HCT116 (cell line): ENCODE data around the gene VAV2.

Experiments used
- CEBPB ChIP-seq: IDR thresholded peaks from 2 replicates; pipeline ENCODE4 v1.6.1; 2012; ENCODE audit warnings: low read depth
- ELF1 ChIP-seq: IDR thresholded peaks from 2 replicates; pipeline ENCODE4 v1.6.1; 2012; ENCODE audit warnings: low read depth, borderline replicate concordance
- EZH2 ChIP-seq: fragments of 200-600 bp; sonication (generic); IDR thresholded peaks from 2 replicates; pipeline ENCODE4 v1.6.1; 2017; ENCODE audit warnings: antibody characterized with exemption, mixed run types
- POLR2A ChIP-seq: IDR thresholded peaks from 2 replicates; pipeline ENCODE4 v1.7.0; 2011; ENCODE audit warnings: borderline replicate concordance; ENCODE audit not compliant: insufficient read depth, insufficient read length; ENCODE audit errors: extremely low read depth
- POLR2AphosphoS5 ChIP-seq: IDR thresholded peaks from 2 replicates; pipeline ENCODE4 v1.6.1; 2011; ENCODE audit warnings: mild to moderate bottlenecking, low read depth, low read length, moderate library complexity
- SIN3A ChIP-seq: IDR thresholded peaks from 2 replicates; pipeline ENCODE4 v1.6.1; 2012; ENCODE audit warnings: low read depth
- SP1 ChIP-seq: IDR thresholded peaks from 2 replicates; pipeline ENCODE4 v1.6.1; 2012; ENCODE audit warnings: low read depth
- TF ChIP-seq, protein P1 (sequence below): IDR thresholded peaks from 2 replicates; pipeline ENCODE4 v1.6.1; 2012
- TF ChIP-seq, protein P2 (sequence below), 3 experiments: fragments of 200-600 bp in 1 of 3; sonication (generic) in 1 of 3; IDR thresholded peaks in 2 of 3; conservative IDR thresholded peaks in 1 of 3; 2 replicates each; pipeline ENCODE4 v1.5.1; 2012 to 2017; ENCODE audit warnings: low read depth in 2 of 3, low read length in 2 of 3, antibody characterized with exemption in 1 of 3, borderline replicate concordance in 1 of 3, control low read depth in 1 of 3, mild to moderate bottlenecking in 1 of 3, mixed read lengths in 1 of 3, mixed run types in 1 of 3, moderate library complexity in 1 of 3; ENCODE audit not compliant: insufficient read depth in 1 of 3
- TF ChIP-seq, protein P3 (sequence below): IDR thresholded peaks from 2 replicates; pipeline ENCODE4 v1.6.1; 2012
- TF ChIP-seq, protein P4 (sequence below): IDR thresholded peaks from 2 replicates; pipeline ENCODE4 v1.6.1; 2011; ENCODE audit warnings: mild to moderate bottlenecking, low read length, moderate library complexity; ENCODE audit not compliant: insufficient replicate concordance; ENCODE audit errors: extremely low read depth

DNA sequence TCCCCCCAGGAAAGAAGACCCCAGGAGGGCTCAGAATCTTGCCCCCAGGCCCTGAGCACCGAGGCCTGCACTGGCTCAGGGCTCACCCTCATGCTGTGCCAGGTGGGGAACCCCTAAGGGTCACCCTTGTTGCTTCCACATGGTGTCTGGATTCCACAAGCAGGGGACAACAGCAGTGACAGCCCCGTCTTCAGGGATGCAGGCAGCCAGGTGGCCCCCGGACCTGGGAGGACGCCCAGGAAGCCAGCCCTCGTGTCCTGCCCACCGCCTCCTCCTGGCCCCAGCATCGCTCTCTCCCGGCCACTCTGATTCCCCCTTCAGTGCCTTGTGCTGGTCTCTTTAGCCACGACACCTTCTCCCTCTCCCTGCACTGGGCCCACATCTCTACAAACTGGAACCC, 194.0 kb downstream of the VAV2 start:
- TF ChIP-seq POLR2AphosphoS5 (no peak), POLR2A (no peak), ELF1 (no peak), CEBPB (no peak), EZH2 (no peak), SIN3A (no peak), SP1 (no peak)
- TF ChIP-seq, protein P1, sequence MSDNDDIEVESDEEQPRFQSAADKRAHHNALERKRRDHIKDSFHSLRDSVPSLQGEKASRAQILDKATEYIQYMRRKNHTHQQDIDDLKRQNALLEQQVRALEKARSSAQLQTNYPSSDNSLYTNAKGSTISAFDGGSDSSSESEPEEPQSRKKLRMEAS: no peak
- TF ChIP-seq, protein P2, sequence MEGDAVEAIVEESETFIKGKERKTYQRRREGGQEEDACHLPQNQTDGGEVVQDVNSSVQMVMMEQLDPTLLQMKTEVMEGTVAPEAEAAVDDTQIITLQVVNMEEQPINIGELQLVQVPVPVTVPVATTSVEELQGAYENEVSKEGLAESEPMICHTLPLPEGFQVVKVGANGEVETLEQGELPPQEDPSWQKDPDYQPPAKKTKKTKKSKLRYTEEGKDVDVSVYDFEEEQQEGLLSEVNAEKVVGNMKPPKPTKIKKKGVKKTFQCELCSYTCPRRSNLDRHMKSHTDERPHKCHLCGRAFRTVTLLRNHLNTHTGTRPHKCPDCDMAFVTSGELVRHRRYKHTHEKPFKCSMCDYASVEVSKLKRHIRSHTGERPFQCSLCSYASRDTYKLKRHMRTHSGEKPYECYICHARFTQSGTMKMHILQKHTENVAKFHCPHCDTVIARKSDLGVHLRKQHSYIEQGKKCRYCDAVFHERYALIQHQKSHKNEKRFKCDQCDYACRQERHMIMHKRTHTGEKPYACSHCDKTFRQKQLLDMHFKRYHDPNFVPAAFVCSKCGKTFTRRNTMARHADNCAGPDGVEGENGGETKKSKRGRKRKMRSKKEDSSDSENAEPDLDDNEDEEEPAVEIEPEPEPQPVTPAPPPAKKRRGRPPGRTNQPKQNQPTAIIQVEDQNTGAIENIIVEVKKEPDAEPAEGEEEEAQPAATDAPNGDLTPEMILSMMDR (IDR thresholded peaks at IDR 0.05 in 2 of 3, conservative IDR thresholded peaks at IDR 0.05 in 1 of 3; ENCODE audit: borderline replicate concordance in 1 of 3, insufficient read depth in 1 of 3, low read depth in 2 of 3, low read length in 2 of 3): no peak
- TF ChIP-seq, protein P3, sequence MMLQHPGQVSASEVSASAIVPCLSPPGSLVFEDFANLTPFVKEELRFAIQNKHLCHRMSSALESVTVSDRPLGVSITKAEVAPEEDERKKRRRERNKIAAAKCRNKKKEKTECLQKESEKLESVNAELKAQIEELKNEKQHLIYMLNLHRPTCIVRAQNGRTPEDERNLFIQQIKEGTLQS: no peak
- TF ChIP-seq, protein P4, sequence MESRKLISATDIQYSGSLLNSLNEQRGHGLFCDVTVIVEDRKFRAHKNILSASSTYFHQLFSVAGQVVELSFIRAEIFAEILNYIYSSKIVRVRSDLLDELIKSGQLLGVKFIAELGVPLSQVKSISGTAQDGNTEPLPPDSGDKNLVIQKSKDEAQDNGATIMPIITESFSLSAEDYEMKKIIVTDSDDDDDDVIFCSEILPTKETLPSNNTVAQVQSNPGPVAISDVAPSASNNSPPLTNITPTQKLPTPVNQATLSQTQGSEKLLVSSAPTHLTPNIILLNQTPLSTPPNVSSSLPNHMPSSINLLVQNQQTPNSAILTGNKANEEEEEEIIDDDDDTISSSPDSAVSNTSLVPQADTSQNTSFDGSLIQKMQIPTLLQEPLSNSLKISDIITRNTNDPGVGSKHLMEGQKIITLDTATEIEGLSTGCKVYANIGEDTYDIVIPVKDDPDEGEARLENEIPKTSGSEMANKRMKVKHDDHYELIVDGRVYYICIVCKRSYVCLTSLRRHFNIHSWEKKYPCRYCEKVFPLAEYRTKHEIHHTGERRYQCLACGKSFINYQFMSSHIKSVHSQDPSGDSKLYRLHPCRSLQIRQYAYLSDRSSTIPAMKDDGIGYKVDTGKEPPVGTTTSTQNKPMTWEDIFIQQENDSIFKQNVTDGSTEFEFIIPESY: no peak
